Activated naive CD8-positive, alpha-beta T cell treated with anti-CD3 and anti-CD28 coated beads for 36 hours (primary cell): Measurements from ENCODE around the gene JAK1. TPM values are rescaled to one million over a fixed set of nuclear protein-coding genes. Genes with fewer than 3 reads are reported as not detected.

Experiments
- DNase-seq: peaks from one replicate; pipeline ENCODE4 v3.0.0; 2021
- H3K27ac Mint-ChIP-seq: one replicate; pipeline ENCODE4 v1.8.0; 2022; ENCODE audit warnings: mild to moderate bottlenecking, moderate library complexity, mixed read lengths
- H3K27me3 Mint-ChIP-seq: one replicate; pipeline ENCODE4 v1.8.0; 2022; ENCODE audit warnings: mild to moderate bottlenecking, mixed read lengths
- H3K36me3 Mint-ChIP-seq: one replicate; pipeline ENCODE4 v1.8.0; 2021; ENCODE audit warnings: mild to moderate bottlenecking, mixed read lengths
- H3K4me1 Mint-ChIP-seq: one replicate; pipeline ENCODE4 v1.8.0; 2021; ENCODE audit warnings: mixed read lengths
- H3K4me3 Mint-ChIP-seq: one replicate; pipeline ENCODE4 v1.8.0; 2022; ENCODE audit warnings: mild to moderate bottlenecking, moderate library complexity, mixed read lengths
- H3K9me3 Mint-ChIP-seq: one replicate; pipeline ENCODE4 v1.8.0; 2022; ENCODE audit warnings: mixed read lengths
- total RNA-seq, 2 experiments: library from RNA; stranded (reverse); gene quantifications; one replicate each; pipeline ENCODE4 v1.2.3, GENCODE V29; 2021

The JAK1 gene
- total RNA-seq, 2 experiments from 2014 or later: 85.6 to 88.0 TPM

GRCh38 chr1:64908575-64908974 is 57.8 kb downstream of the JAK1 start:
- H3K27me3 Mint-ChIP-seq: no peaks in the 10 kb centered on the region
- peaks cover 11% of the 10 kb centered on the region for H3K36me3 Mint-ChIP-seq

DNA sequence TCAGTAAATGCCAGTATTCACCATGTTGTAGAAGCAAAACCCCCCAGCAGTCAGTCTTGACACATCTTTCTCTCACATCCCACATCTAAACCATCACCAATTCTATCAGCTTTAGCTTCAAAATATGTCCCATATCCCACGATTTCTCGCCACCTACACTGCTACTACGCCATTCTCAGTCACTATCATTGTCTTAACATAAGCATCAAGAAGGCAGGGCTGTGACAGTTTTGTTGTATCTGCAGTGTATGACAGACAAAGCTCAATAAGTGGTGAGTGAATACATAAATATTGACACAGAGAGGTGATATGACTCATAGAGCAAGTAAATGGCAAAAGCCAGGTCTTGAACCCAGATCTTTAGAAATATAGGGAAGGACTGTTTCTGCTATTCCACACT is 59.9 kb downstream of the JAK1 start:
- H3K9me3 Mint-ChIP-seq: no peaks in the 10 kb centered on the region
- peaks cover 80% of the 10 kb centered on the region for H3K4me1 Mint-ChIP-seq
- H3K36me3 Mint-ChIP-seq: peaks cover 13% of the 10 kb centered on the region
- no peaks in the 10 kb centered on the region for H3K27me3 Mint-ChIP-seq
- no peak for DNase-seq
- H3K4me3 Mint-ChIP-seq: no peak overlapping the region
- H3K27ac Mint-ChIP-seq: peak overlapping the region; percentile 70

More at GRCh38 chr1:64908575-64908974, 57.8 kb downstream of the JAK1 start:
- Mint-ChIP-seq H3K27ac (no peak overlapping the region), H3K4me1 (peaks cover 84% of the 10 kb centered on the region), H3K9me3 (no peaks in the 10 kb centered on the region), H3K4me3 (no peak overlapping the region)
- no peak for DNase-seq

DNA sequence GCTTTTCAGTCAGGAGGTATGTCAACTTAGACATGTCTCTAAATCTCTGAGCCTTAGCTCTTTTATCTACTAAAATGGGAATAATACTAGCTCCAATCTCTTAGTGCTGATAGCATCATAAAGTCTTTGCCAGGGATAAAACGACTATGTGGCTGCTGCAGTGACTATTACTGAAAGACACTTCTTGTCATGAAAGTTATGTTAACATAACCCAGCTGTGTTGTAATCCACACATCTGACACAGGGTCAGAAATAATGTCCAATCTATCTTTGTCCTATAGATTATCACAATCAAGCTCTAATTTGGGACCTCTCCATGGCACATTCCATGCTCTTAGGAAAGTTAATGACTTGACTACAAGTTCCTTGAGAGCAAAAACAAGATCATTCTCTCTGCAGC is 62.8 kb downstream of the JAK1 start:
- no peak for DNase-seq
- peaks cover 6% of the 10 kb centered on the region for H3K36me3 Mint-ChIP-seq
- H3K9me3 Mint-ChIP-seq: no peaks in the 10 kb centered on the region
- H3K27me3 Mint-ChIP-seq: no peaks in the 10 kb centered on the region
- H3K4me1 Mint-ChIP-seq: peaks cover 83% of the 10 kb centered on the region
- no peak overlapping the region for H3K4me3 Mint-ChIP-seq
- H3K27ac Mint-ChIP-seq: no peak overlapping the region

DNA sequence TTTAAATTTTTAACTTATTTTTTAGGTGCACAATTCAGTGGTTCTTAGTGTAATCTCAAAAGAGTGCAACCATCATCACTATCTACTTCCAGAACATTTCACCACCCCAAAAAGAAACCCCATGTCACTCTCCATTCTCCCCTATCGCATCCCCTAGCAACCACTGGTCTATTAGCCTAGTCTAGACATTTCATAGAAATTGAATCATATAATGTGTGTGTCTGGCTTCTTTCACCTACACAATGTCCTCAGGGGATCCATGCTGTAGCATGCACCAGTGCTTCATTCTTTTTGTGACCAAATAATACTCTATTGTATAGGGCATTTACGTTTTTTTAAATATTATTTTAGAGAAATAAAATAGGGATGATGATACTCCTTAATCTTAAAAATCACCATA is 64.7 kb downstream of the JAK1 start:
- no peaks in the 10 kb centered on the region for H3K27me3 Mint-ChIP-seq
- H3K36me3 Mint-ChIP-seq: peaks cover 8% of the 10 kb centered on the region
- no peak overlapping the region for H3K27ac Mint-ChIP-seq
- no peak overlapping the region for H3K4me3 Mint-ChIP-seq
- no peak for DNase-seq
- peaks cover 2% of the 10 kb centered on the region for H3K9me3 Mint-ChIP-seq
- H3K4me1 Mint-ChIP-seq: peaks cover 81% of the 10 kb centered on the region

DNA sequence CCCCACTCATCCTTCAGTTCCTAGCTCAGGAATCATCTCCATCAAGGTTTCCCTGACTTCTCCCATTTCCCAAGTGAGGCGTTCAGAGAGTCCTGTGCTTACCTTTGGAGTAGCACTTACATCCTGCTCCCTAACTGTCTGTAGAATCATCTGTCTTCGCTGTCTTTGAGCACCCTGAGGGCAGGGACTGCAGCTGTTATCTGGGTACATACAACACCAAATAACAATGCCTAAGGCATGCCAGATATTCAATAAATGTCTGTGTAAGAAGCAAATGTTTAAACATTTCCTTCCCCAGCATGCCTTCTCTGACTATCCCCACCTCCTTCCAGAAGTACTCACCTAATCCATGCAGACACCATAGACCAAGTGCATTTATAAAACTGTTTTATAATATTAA is 65.4 kb downstream of the JAK1 start:
- H3K4me3 Mint-ChIP-seq: no peak overlapping the region
- H3K27ac Mint-ChIP-seq: no peak overlapping the region
- DNase-seq: no peak
- peaks cover 8% of the 10 kb centered on the region for H3K36me3 Mint-ChIP-seq
- H3K9me3 Mint-ChIP-seq: peaks cover 2% of the 10 kb centered on the region
- peaks cover 82% of the 10 kb centered on the region for H3K4me1 Mint-ChIP-seq
- H3K27me3 Mint-ChIP-seq: no peaks in the 10 kb centered on the region

DNA sequence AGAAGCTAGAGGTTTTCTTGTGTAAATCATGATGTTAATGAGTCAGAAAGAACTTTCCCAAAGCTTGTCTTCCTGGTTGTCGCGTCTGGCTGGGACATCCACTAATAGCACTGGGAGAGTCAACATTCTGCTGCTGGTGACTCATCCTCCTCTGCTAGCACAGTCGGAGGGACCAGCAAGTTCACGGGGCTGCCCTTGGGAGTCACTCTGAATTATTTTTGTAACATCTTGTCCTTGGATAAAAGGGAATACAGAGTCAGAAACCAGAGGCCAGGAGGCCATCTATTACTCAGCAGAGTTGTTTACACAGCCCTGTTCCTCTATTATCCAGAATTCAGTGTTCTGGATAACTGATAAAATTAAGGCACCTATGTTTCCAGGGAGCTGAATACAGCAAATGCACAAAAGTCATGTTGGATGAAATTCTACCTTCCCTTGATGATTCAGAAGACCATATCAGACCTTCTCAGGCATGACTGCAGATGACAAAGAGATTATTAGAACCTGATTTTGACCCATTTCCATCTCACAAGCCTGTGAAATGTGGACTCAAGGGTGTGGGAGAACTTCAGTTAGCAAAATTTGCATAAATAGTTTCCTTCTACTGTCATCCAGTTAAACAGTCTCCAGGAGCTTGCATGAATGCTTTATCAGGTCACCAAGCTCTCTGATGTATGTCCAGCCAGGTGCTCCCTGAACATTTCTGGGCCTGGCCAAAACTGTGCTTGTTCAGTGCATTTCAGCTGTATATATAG is 68.1 kb downstream of the JAK1 start:
- Mint-ChIP-seq H3K27me3 (no peaks in the 10 kb centered on the region), H3K9me3 (peaks cover 2% of the 10 kb centered on the region), H3K36me3 (peaks cover 7% of the 10 kb centered on the region), H3K4me3 (no peak overlapping the region), H3K27ac (no peak overlapping the region), H3K4me1 (peaks cover 84% of the 10 kb centered on the region)
- no peak for DNase-seq

DNA sequence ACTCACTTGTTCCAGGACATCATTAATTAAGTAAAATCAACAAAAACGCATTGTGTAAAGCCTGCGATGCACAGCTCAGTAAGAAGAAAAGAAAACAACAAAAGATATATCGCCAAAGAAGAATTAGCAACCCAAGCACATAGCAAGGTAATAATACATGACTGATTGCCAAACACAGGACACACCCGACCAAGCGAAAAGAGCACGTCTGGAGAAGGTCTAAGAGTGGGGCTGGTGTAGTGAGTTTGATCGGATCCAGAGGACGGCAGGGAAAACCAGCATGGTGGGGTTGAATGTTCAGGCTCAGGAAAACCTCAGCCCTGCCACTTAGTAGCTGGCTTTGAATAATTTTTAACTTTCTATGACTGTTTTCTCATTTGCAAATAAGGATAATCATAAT is 69.8 kb downstream of the JAK1 start:
- no peaks in the 10 kb centered on the region for H3K27me3 Mint-ChIP-seq
- DNase-seq: no peak
- no peak overlapping the region for H3K4me3 Mint-ChIP-seq
- H3K4me1 Mint-ChIP-seq: peaks cover 88% of the 10 kb centered on the region
- peak overlapping the region; percentile 53 for H3K27ac Mint-ChIP-seq
- peaks cover 6% of the 10 kb centered on the region for H3K36me3 Mint-ChIP-seq
- H3K9me3 Mint-ChIP-seq: peaks cover 2% of the 10 kb centered on the region

GRCh38 chr1:64895500-64895899 is 70.8 kb downstream of the JAK1 start:
- H3K4me3 Mint-ChIP-seq: peak overlapping the region; percentile 13
- H3K27me3 Mint-ChIP-seq: no peaks in the 10 kb centered on the region
- H3K9me3 Mint-ChIP-seq: peaks cover 2% of the 10 kb centered on the region
- peaks cover 90% of the 10 kb centered on the region for H3K4me1 Mint-ChIP-seq
- no peak for DNase-seq
- peak overlapping the region; percentile 39 for H3K27ac Mint-ChIP-seq
- H3K36me3 Mint-ChIP-seq: peaks cover 6% of the 10 kb centered on the region

GRCh38 chr1:64894438-64895196 is 71.7 kb downstream of the JAK1 start:
- Mint-ChIP-seq H3K27me3 (no peaks in the 10 kb centered on the region), H3K36me3 (peaks cover 6% of the 10 kb centered on the region), H3K4me1 (peaks cover 91% of the 10 kb centered on the region), H3K27ac (no peak overlapping the region), H3K4me3 (no peak overlapping the region), H3K9me3 (peaks cover 2% of the 10 kb centered on the region)
- no peak for DNase-seq

DNA sequence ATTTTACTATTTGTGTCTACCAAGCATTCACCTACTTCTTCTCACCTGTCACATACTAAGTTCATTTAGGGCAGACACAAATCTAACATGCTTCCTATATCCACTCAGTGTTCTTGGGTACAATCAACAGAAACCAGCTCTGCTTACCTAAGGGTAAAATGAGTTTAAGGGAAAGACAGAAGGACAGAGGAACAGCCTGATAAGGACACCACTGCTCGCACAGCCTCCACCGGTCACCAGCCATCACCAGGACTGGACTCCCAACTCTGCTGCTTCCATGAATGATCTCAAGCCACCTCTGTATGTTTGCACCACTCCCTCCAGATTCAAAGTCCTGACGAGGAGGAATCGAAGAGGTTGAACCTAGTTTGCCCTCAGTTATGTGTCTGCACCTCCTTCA is 72.4 kb downstream of the JAK1 start:
- H3K9me3 Mint-ChIP-seq: peaks cover 2% of the 10 kb centered on the region
- no peak overlapping the region for H3K4me3 Mint-ChIP-seq
- DNase-seq: no peak
- H3K36me3 Mint-ChIP-seq: peaks cover 6% of the 10 kb centered on the region
- H3K27me3 Mint-ChIP-seq: no peaks in the 10 kb centered on the region
- peaks cover 91% of the 10 kb centered on the region for H3K4me1 Mint-ChIP-seq
- no peak overlapping the region for H3K27ac Mint-ChIP-seq

GRCh38 chr1:64892576-64893573 is 73.5 kb downstream of the JAK1 start:
- Mint-ChIP-seq H3K27ac (peak overlapping the region; percentile 12), H3K36me3 (peaks cover 6% of the 10 kb centered on the region), H3K4me1 (peaks cover 91% of the 10 kb centered on the region), H3K27me3 (no peaks in the 10 kb centered on the region), H3K4me3 (no peak overlapping the region), H3K9me3 (peaks cover 2% of the 10 kb centered on the region)
- no peak for DNase-seq

GRCh38 chr1:64891448-64891825 is 74.9 kb downstream of the JAK1 start:
- Mint-ChIP-seq H3K36me3 (peaks cover 2% of the 10 kb centered on the region), H3K4me1 (peaks cover 90% of the 10 kb centered on the region), H3K9me3 (no peaks in the 10 kb centered on the region), H3K27ac (peak overlapping the region; percentile 4), H3K27me3 (no peaks in the 10 kb centered on the region), H3K4me3 (no peak overlapping the region)
- peak; percentile 11 for DNase-seq

DNA sequence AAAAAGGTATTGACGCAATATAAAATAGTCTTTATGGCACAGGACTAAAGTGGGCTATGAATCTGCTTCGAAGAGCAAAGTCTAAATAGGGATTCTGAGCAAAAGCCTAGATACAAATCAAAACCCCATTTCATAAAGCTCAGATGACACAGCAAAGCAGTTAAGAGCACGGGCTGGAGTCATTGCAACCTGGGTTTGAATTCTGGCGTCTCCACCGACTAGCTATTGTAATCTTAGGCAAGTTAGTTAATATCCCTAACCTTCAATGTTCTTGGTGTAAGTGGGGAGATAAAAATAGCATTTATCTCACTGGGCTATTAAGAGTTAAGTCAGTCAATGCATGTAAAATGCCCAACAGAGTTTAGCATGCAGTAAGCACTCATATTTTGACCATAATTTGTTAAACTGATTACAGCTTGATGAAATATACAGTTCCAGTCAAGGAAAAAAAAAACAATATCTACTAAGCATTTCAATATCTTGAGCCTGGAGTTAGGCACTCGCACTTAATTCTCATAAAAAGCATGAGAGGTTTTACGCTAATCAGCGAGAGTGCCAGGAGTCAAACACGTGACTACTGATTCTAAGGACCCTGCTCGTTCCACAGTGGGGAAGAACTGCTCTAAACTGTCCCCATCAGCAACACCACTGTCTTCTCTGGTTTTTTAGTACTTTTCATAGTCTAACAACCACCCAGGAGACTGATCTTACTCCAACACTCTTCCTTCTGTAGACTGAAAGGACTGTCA is 75.5 kb downstream of the JAK1 start:
- no peaks in the 10 kb centered on the region for H3K36me3 Mint-ChIP-seq
- H3K4me3 Mint-ChIP-seq: no peak overlapping the region
- no peak for DNase-seq
- H3K27ac Mint-ChIP-seq: peak overlapping the region; percentile 4
- H3K9me3 Mint-ChIP-seq: no peaks in the 10 kb centered on the region
- no peaks in the 10 kb centered on the region for H3K27me3 Mint-ChIP-seq
- H3K4me1 Mint-ChIP-seq: peaks cover 87% of the 10 kb centered on the region

DNA sequence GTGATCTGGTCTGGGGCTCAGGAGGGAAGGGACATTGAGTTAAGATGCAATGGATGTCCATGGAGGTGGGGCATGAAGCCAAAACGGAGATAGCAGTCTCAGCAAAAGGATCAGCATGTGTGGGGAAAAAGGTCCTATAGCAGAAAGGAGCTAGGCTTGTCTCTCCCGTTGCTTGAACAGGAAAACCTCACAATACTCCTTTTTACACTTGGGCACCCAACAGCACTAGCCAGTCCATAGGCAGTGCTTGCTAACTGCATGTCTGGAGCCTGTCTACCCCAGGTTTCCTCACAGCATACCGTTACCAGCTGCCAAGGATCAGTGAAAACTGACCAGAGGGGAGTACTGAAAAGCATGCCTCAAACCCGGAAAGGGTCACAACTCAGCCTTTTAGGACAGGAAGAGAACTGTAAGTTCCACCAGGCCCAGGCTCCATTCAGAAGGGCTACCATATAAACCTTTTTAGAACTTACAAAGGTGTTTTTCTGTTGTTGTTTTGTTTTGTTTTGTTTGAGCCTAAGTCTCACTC is 78.6 kb downstream of the JAK1 start:
- H3K4me3 Mint-ChIP-seq: no peak overlapping the region
- no peaks in the 10 kb centered on the region for H3K27me3 Mint-ChIP-seq
- peaks cover 13% of the 10 kb centered on the region for H3K36me3 Mint-ChIP-seq
- peaks cover 69% of the 10 kb centered on the region for H3K4me1 Mint-ChIP-seq
- H3K9me3 Mint-ChIP-seq: no peaks in the 10 kb centered on the region
- no peak overlapping the region for H3K27ac Mint-ChIP-seq
- no peak for DNase-seq
